ENCODE data around the gene CMTM7. TPM values are rescaled to one million over a fixed set of nuclear protein-coding genes. Genes with fewer than 3 reads are reported as not detected.

Gene CMTM7
- total and polyA plus RNA-seq, 7 experiments from 2014 or later = 38.6 to 157 (median 53.0) TPM

DNA sequence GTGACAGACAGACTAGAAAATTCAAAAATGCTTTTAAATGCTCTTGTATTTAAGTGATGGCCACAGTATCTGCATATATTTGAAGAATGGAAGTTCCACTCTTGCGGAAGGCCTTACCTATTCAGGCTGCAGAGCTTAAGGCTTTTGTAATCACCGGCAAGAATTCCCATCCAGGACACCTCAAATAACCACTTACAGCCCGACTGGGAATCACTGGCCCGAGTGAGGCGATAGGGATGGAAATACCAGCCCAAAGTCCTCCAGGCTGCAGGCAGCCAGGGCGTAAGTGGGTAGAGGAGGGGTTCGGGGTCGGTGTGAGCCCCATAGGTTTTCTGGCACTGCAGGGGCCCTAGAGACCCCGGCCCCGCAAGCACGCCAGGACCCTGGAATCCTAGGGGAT lies 9.5 kb downstream of the CMTM7 start:
- no peak for ATAC-seq
- H3K36me3 Mint-ChIP-seq = peaks cover 0 to 25% (median 14%) of the 10 kb centered on the region in 5 donors
- H3K27me3 Mint-ChIP-seq = no peaks in the 10 kb centered on the region
- peaks cover 43 to 93% (median 75%) of the 10 kb centered on the region in 7 donors for H3K4me1 Mint-ChIP-seq
- no peak for DNase-seq
- H3K4me1 ChIP-seq (ENCODE audit: control insufficient read depth in 2 of 2, insufficient read depth in 2 of 2, low read length in 2 of 2) = peaks cover 30 to 40% of the 10 kb centered on the region in 2 donors
- intact Hi-C loops (cut with micrococcal nuclease) = loop anchor here (1.0 to 5.0 kb wide), 8 partner anchors 8 to 289 kb away; no protein-coding TSS in a partner anchor
- H3K27ac Mint-ChIP-seq = peak overlapping the region; percentile 92 to 100 (median 99)
- no peaks in the 10 kb centered on the region for H3K9me3 ChIP-seq (ENCODE audit: control insufficient read depth in 2 of 3, low read length in 3 of 3)
- ChIA-PET POLR2A (interaction anchor here (1.1 to 8.6 kb wide), 11 partner anchors 9 to 67 kb away, joined by 3 to 88 read pairs (median 9); partner anchors contain the start of gene CMTM7), CTCF (interaction anchor here (0.6 to 2.1 kb wide), 11 partner anchors 11 to 225 kb away, joined by 3 to 12 read pairs (median 4); no protein-coding TSS in a partner anchor)
- peak overlapping the region; percentile 87 for H3K27ac ChIP-seq (ENCODE audit: low read depth, low read length)
- peak overlapping the region; percentile 63 for H3K4me3 ChIP-seq (ENCODE audit: low read length)
- H3K9me3 Mint-ChIP-seq = no peaks in the 10 kb centered on the region
- H3K27me3 ChIP-seq (ENCODE audit: control insufficient read depth in 2 of 2, insufficient read depth in 2 of 2, low read length in 2 of 2) = no peaks in the 10 kb centered on the region
- no peaks in the 10 kb centered on the region for H3K36me3 ChIP-seq (ENCODE audit: control insufficient read depth in 2 of 3, insufficient read depth in 3 of 3, low read length in 3 of 3)
- peak overlapping the region; percentile 83 to 96 (median 92) for H3K4me3 Mint-ChIP-seq

DNA sequence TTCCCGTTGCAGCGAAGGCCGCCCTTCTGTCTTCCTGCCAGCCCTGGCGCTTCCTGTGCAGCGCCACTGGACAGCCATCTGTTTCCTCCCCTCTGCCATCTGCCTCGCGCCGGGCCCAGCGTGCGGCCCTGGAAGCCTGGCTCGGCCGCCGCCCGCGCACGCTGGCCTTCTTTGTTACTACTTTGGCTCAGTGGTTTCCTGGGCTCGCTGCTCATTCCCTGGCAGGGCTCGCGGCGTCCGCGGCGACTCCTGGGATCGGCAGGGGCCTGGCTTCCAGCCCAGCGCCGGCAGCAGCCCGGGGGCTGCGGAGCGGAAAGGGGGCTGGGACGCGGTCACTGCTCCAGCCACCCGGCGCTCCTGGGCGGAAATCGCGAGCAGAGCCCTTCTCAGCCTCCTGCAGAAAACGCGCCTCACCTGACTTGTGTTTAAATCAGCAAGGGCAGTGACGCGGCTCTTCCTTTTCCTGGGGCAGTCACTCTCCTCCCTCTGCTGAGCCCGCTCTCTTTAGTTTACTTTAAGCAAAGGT lies 10.0 kb downstream of the CMTM7 start:
- Mint-ChIP-seq H3K4me3 (peak overlapping the region; percentile 83 to 96 (median 92)), H3K27ac (peak overlapping the region; percentile 92 to 100 (median 99)), H3K9me3 (no peaks in the 10 kb centered on the region), H3K4me1 (peaks cover 46 to 95% (median 78%) of the 10 kb centered on the region in 7 donors), H3K27me3 (no peaks in the 10 kb centered on the region), H3K36me3 (peaks cover 0 to 30% (median 17%) of the 10 kb centered on the region in 5 donors)
- no peaks in the 10 kb centered on the region for H3K27me3 ChIP-seq (ENCODE audit: control insufficient read depth in 2 of 2, insufficient read depth in 2 of 2, low read length in 2 of 2)
- ATAC-seq (peak; percentile 76), DNase-seq (peak in 8 of 9 donors; percentile 45 to 71 (median 64))
- H3K4me3 ChIP-seq (ENCODE audit: low read length) = peak overlapping the region; percentile 63
- H3K27ac ChIP-seq (ENCODE audit: low read depth, low read length) = peak overlapping the region; percentile 87
- intact Hi-C loops (cut with micrococcal nuclease) = loop anchor here (1.0 to 5.0 kb wide), 8 partner anchors 8 to 289 kb away; no protein-coding TSS in a partner anchor
- H3K4me1 ChIP-seq (ENCODE audit: control insufficient read depth in 2 of 2, insufficient read depth in 2 of 2, low read length in 2 of 2) = peaks cover 30 to 44% of the 10 kb centered on the region in 2 donors
- ChIA-PET CTCF (interaction anchor here (0.6 to 2.3 kb wide), 8 partner anchors 19 to 66 kb away, joined by 3 to 7 read pairs (median 4); no protein-coding TSS in a partner anchor), POLR2A (interaction anchor here (1.2 to 8.6 kb wide), 12 partner anchors 8 to 66 kb away, joined by 4 to 88 read pairs (median 8); partner anchors contain the start of gene CMTM7)
- H3K36me3 ChIP-seq (ENCODE audit: control insufficient read depth in 2 of 3, insufficient read depth in 3 of 3, low read length in 3 of 3) = no peaks in the 10 kb centered on the region
- H3K9me3 ChIP-seq (ENCODE audit: control insufficient read depth in 2 of 3, low read length in 3 of 3) = no peaks in the 10 kb centered on the region

DNA sequence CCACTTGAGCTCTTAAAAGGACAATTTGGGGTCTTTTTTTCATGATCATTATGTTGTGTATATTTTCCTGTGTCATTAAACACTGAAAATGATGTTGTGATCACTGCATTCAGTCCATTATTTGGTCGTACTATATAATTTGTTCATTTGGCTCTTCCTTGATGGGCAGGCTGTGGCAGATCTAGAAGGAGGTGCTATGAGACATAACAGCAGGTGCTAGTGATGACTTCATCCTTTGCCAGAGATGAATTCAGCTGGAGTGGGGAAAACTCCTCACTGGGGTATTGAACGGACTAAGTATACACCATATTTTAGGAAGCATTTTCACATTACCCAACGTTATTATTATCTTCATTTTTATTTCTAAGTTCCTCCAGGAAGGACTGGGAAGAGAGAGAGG lies 12.0 kb downstream of the CMTM7 start:
- no peaks in the 10 kb centered on the region for H3K9me3 ChIP-seq (ENCODE audit: control insufficient read depth in 2 of 3, low read length in 3 of 3)
- Mint-ChIP-seq H3K4me3 (peak overlapping the region; percentile 38 to 96 (median 74)), H3K27ac (peak overlapping the region; percentile 28 to 100 (median 95)), H3K4me1 (peaks cover 46 to 97% (median 82%) of the 10 kb centered on the region in 7 donors), H3K27me3 (no peaks in the 10 kb centered on the region), H3K36me3 (peaks cover 0 to 36% (median 21%) of the 10 kb centered on the region in 5 donors), H3K9me3 (peaks cover 0 to 2% (median 0%) of the 10 kb centered on the region in 11 donors)
- ChIA-PET POLR2A (interaction anchor here (0.6 to 8.6 kb wide), 9 partner anchors 9 to 57 kb away, joined by 3 to 88 read pairs (median 4); partner anchors contain the start of gene CMTM7), CTCF (interaction anchor here (0.7 to 2.3 kb wide), 3 partner anchors 12 to 64 kb away, joined by 3 to 7 read pairs (median 3); no protein-coding TSS in a partner anchor)
- DNase-seq (no peak), ATAC-seq (no peak)
- H3K27ac ChIP-seq (ENCODE audit: low read depth, low read length) = no peak overlapping the region
- no peak overlapping the region for H3K4me3 ChIP-seq (ENCODE audit: low read length)
- intact Hi-C loops (cut with micrococcal nuclease) = loop anchor here in 1 of 2 donors (1.0 to 5.0 kb wide), 2 partner anchors 11 to 291 kb away; no protein-coding TSS in a partner anchor
- H3K4me1 ChIP-seq (ENCODE audit: control insufficient read depth in 2 of 2, insufficient read depth in 2 of 2, low read length in 2 of 2) = peaks cover 30 to 49% of the 10 kb centered on the region in 2 donors
- H3K36me3 ChIP-seq (ENCODE audit: control insufficient read depth in 2 of 3, insufficient read depth in 3 of 3, low read length in 3 of 3) = no peaks in the 10 kb centered on the region
- H3K27me3 ChIP-seq (ENCODE audit: control insufficient read depth in 2 of 2, insufficient read depth in 2 of 2, low read length in 2 of 2) = no peaks in the 10 kb centered on the region

DNA sequence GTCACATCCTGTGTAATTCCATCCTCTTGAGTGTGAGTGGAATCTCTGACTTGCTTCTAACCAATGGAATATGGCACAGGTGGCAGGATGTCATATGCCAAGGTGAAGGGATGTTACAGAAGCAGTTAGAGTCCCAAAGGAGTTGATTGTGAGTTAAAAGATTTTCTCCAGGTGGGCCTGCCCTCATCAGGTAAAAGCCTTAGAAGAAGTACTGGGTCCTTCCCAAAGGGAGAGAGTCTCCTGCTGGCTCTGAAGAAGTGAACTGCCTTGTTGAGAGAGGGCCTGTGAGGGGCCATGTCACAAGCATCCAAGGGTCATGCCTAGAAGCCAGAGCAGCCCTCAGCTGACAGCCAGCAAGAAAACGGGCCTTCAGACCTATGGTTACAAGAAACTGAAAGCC lies 13.1 kb downstream of the CMTM7 start:
- no peak for ATAC-seq
- Histone ChIP-seq H3K4me3 (ENCODE audit: low read length) (no peak overlapping the region), H3K9me3 (ENCODE audit: control insufficient read depth in 2 of 3, low read length in 3 of 3) (no peaks in the 10 kb centered on the region), H3K36me3 (ENCODE audit: control insufficient read depth in 2 of 3, insufficient read depth in 3 of 3, low read length in 3 of 3) (no peaks in the 10 kb centered on the region), H3K27ac (ENCODE audit: low read depth, low read length) (no peak overlapping the region), H3K27me3 (ENCODE audit: control insufficient read depth in 2 of 2, insufficient read depth in 2 of 2, low read length in 2 of 2) (no peaks in the 10 kb centered on the region), H3K4me1 (ENCODE audit: control insufficient read depth in 2 of 2, insufficient read depth in 2 of 2, low read length in 2 of 2) (peaks cover 26 to 43% of the 10 kb centered on the region in 2 donors)
- Mint-ChIP-seq H3K9me3 (peaks cover 0 to 2% (median 0%) of the 10 kb centered on the region in 11 donors), H3K36me3 (peaks cover 0 to 40% (median 21%) of the 10 kb centered on the region in 5 donors), H3K4me1 (peaks cover 42 to 96% (median 79%) of the 10 kb centered on the region in 7 donors), H3K27me3 (no peaks in the 10 kb centered on the region), H3K4me3 (peak overlapping the region in 4 of 10 donors; percentile 34 to 96 (median 54)), H3K27ac (peak overlapping the region in 8 of 9 donors; percentile 38 to 100 (median 64))
- intact Hi-C loops (cut with micrococcal nuclease) = loop anchor here in 1 of 2 donors (5.0 kb wide), 1 partner anchor 292 kb away; no protein-coding TSS in a partner anchor
- CTCF ChIA-PET = interaction anchor here (0.7 to 1.8 kb wide), 3 partner anchors 9 to 16 kb away, joined by 3 to 8 read pairs (median 3); no protein-coding TSS in a partner anchor
- POLR2A ChIA-PET = interaction anchor here (0.8 to 8.6 kb wide), 7 partner anchors 10 to 83 kb away, joined by 3 to 88 read pairs (median 4); partner anchors contain the start of gene CMTM7
- DNase-seq = no peak

GRCh38 chr3:32405155-32405554 lies 13.5 kb downstream of the CMTM7 start:
- Mint-ChIP-seq H3K36me3 (peaks cover 0 to 42% (median 26%) of the 10 kb centered on the region in 5 donors), H3K4me3 (peak overlapping the region in 1 of 10 donors; percentile 96), H3K27ac (peak overlapping the region in 7 of 9 donors; percentile 19 to 100 (median 64)), H3K27me3 (no peaks in the 10 kb centered on the region), H3K4me1 (peaks cover 45 to 96% (median 84%) of the 10 kb centered on the region in 7 donors), H3K9me3 (peaks cover 0 to 2% (median 0%) of the 10 kb centered on the region in 11 donors)
- no peak overlapping the region for H3K27ac ChIP-seq (ENCODE audit: low read depth, low read length)
- ATAC-seq (no peak), DNase-seq (no peak)
- no peaks in the 10 kb centered on the region for H3K27me3 ChIP-seq (ENCODE audit: control insufficient read depth in 2 of 2, insufficient read depth in 2 of 2, low read length in 2 of 2)
- H3K4me1 ChIP-seq (ENCODE audit: control insufficient read depth in 2 of 2, insufficient read depth in 2 of 2, low read length in 2 of 2) = peaks cover 26 to 44% of the 10 kb centered on the region in 2 donors
- no peak overlapping the region for H3K4me3 ChIP-seq (ENCODE audit: low read length)
- no peaks in the 10 kb centered on the region for H3K9me3 ChIP-seq (ENCODE audit: control insufficient read depth in 2 of 3, low read length in 3 of 3)
- intact Hi-C loops (cut with micrococcal nuclease) = no loop called here
- POLR2A ChIA-PET = interaction anchor here (0.6 to 8.6 kb wide), 7 partner anchors 9 to 83 kb away, joined by 3 to 88 read pairs (median 4); partner anchors contain the start of gene CMTM7
- CTCF ChIA-PET = interaction anchor here (0.9 to 1.8 kb wide), 2 partner anchors 9 to 15 kb away, joined by 3 to 8 read pairs; no protein-coding TSS in a partner anchor
- H3K36me3 ChIP-seq (ENCODE audit: control insufficient read depth in 2 of 3, insufficient read depth in 3 of 3, low read length in 3 of 3) = no peaks in the 10 kb centered on the region

- ChIA-PET POLR2A (interaction anchor here (0.6 to 8.6 kb wide), 7 partner anchors 9 to 84 kb away, joined by 3 to 88 read pairs (median 5); no protein-coding TSS in a partner anchor), CTCF (interaction anchor here (1.1 to 1.8 kb wide), 3 partner anchors 8 to 55 kb away, joined by 3 to 11 read pairs (median 8); no protein-coding TSS in a partner anchor)
- no peaks in the 10 kb centered on the region for H3K9me3 ChIP-seq (ENCODE audit: control insufficient read depth in 2 of 3, low read length in 3 of 3)
- H3K27ac ChIP-seq (ENCODE audit: low read depth, low read length) = no peak overlapping the region
- Mint-ChIP-seq H3K36me3 (peaks cover 0 to 43% (median 26%) of the 10 kb centered on the region in 5 donors), H3K9me3 (peaks cover 0 to 2% (median 0%) of the 10 kb centered on the region in 11 donors), H3K4me1 (peaks cover 44 to 96% (median 85%) of the 10 kb centered on the region in 7 donors), H3K4me3 (peak overlapping the region in 1 of 10 donors; percentile 96), H3K27me3 (no peaks in the 10 kb centered on the region), H3K27ac (peak overlapping the region in 3 of 9 donors; percentile 64 to 100 (median 81))
- no peak for DNase-seq
- H3K4me3 ChIP-seq (ENCODE audit: low read length) = no peak overlapping the region
- no peaks in the 10 kb centered on the region for H3K27me3 ChIP-seq (ENCODE audit: control insufficient read depth in 2 of 2, insufficient read depth in 2 of 2, low read length in 2 of 2)
- peaks cover 23 to 47% of the 10 kb centered on the region in 2 donors for H3K4me1 ChIP-seq (ENCODE audit: control insufficient read depth in 2 of 2, insufficient read depth in 2 of 2, low read length in 2 of 2)
- ATAC-seq = no peak
- no peaks in the 10 kb centered on the region for H3K36me3 ChIP-seq (ENCODE audit: control insufficient read depth in 2 of 3, insufficient read depth in 3 of 3, low read length in 3 of 3)
- intact Hi-C loops (cut with micrococcal nuclease) = no loop called here
These were observed 14.2 kb downstream of the CMTM7 start for GRCh38 chr3:32405711-32406323.

Measured in naive thymus-derived CD4-positive, alpha-beta T cell (primary cell).